Hepatocyte (in vitro differentiated cells): ENCODE data around the gene NLRC5. TPM values are rescaled to one million over a fixed set of nuclear protein-coding genes. Genes with fewer than 3 reads are reported as not detected.

Source experiments
- DNase-seq: peaks from one replicate; pipeline ENCODE4 v3.0.0-alpha.2; 2016; ENCODE audit warnings: low spot score
- H2AFZ ChIP-seq: fragments of 200-600 bp; sonication (generic); 2 replicates; pipeline ENCODE4 v1.6.0; 2016; ENCODE audit warnings: antibody characterized with exemption, mild to moderate bottlenecking
- H3K27ac ChIP-seq: fragments of 200-600 bp; sonication (generic); 2 replicates; pipeline ENCODE4 v1.5.1; 2016; ENCODE audit warnings: mild to moderate bottlenecking
- H3K27me3 ChIP-seq: fragments of 200-600 bp; sonication (generic); 2 replicates; pipeline ENCODE4 v1.6.1; 2016
- H3K36me3 ChIP-seq: fragments of 200-600 bp; sonication (generic); replicated peaks from 2 replicates; pipeline ENCODE4 v1.5.1; 2016; ENCODE audit warnings: low read depth; ENCODE audit not compliant: insufficient read depth
- H3K4me1 ChIP-seq: fragments of 200-600 bp; sonication (generic); 2 replicates; pipeline ENCODE4 v1.5.1; 2016; ENCODE audit warnings: mild to moderate bottlenecking, moderate library complexity; ENCODE audit not compliant: insufficient read depth
- H3K4me2 ChIP-seq: fragments of 200-600 bp; sonication (generic); 2 replicates; pipeline ENCODE4 v1.6.0; 2016
- H3K4me3 ChIP-seq: fragments of 200-600 bp; sonication (generic); 2 replicates; pipeline ENCODE4 v1.5.1; 2016; ENCODE audit warnings: mild to moderate bottlenecking
- H3K79me2 ChIP-seq: fragments of 200-600 bp; sonication (generic); 2 replicates; pipeline ENCODE4 v1.6.0; 2017; ENCODE audit warnings: mild to moderate bottlenecking
- H3K9me2 ChIP-seq: fragments of 200-600 bp; sonication (generic); replicated peaks from 2 replicates; pipeline ENCODE4 v1.6.0; 2017; ENCODE audit warnings: mild to moderate bottlenecking; ENCODE audit not compliant: insufficient read depth
- H3K9me3 ChIP-seq: fragments of 200-600 bp; sonication (generic); 2 replicates; pipeline ENCODE4 v1.5.1; 2016; ENCODE audit warnings: low read depth, mild to moderate bottlenecking
- H4K20me1 ChIP-seq: fragments of 200-600 bp; sonication (generic); 2 replicates; pipeline ENCODE4 v1.6.0; 2016; ENCODE audit warnings: mild to moderate bottlenecking; ENCODE audit not compliant: insufficient read depth, poor library complexity, severe bottlenecking
- CTCF ChIP-seq: fragments of 200-600 bp; sonication (generic); IDR thresholded peaks from 2 replicates; pipeline ENCODE4 v1.5.1; 2016; ENCODE audit warnings: antibody characterized with exemption, mild to moderate bottlenecking; ENCODE audit not compliant: poor library complexity
- EZH2 ChIP-seq: fragments of 200-600 bp; sonication (generic); IDR thresholded peaks from 2 replicates; pipeline ENCODE4 v1.6.1; 2016; ENCODE audit warnings: antibody characterized with exemption, mild to moderate bottlenecking, borderline replicate concordance
- EZH2phosphoT487 ChIP-seq: fragments of 200-600 bp; sonication (generic); IDR thresholded peaks from one replicate; pipeline ENCODE4 v1.6.1; 2018; ENCODE audit warnings: antibody characterized with exemption, mild to moderate bottlenecking, low read depth, moderate library complexity; ENCODE audit not compliant: unreplicated experiment, severe bottlenecking
- WGBS: methylation state at CpG from one replicate; pipeline ENCODE4 v1.1.6; 2016; ENCODE audit warnings: low lambda C conversion rate; ENCODE audit errors: missing lambda C conversion rate; 5-methylcytosine and 5-hydroxymethylcytosine counted together
- polyA plus RNA-seq: library from polyadenylated mRNA; unstranded; fragments of >200 nt; fragmentation: Nextera tagmentation; extraction: Ambion mirVana; gene quantifications from 2 replicates; pipeline ENCODE4 v1.2.1, GENCODE V29; 2016
- total RNA-seq: library from RNA; depleted of rRNA; stranded (reverse); fragments of >200 nt; gene quantifications from 2 replicates; pipeline ENCODE4 v1.2.3, GENCODE V29; 2014

The NLRC5 gene
- total and polyA plus RNA-seq, 2 experiments from 2014 or later, result 6.4 to 7.0 TPM

- Histone ChIP-seq H3K79me2 (peaks cover 12% of the 10 kb centered on the region), H3K27ac (no peak overlapping the region), H3K4me3 (no peak overlapping the region), H4K20me1 (peaks cover 31% of the 10 kb centered on the region), H2AFZ (no peak overlapping the region), H3K9me2 (no peaks in the 10 kb centered on the region), H3K9me3 (no peaks in the 10 kb centered on the region), H3K36me3 (peaks cover 4% of the 10 kb centered on the region), H3K27me3 (no peaks in the 10 kb centered on the region), H3K4me2 (no peak overlapping the region), H3K4me1 (no peaks in the 10 kb centered on the region)
- DNase-seq, result no peak
- WGBS, result 93% methylated on average over 6 of the region's 6 CpGs
- no peak for TF ChIP-seq CTCF
- no peak for TF ChIP-seq EZH2phosphoT487
These were observed 45.5 kb upstream of the NLRC5 start for GRCh38 chr16:56943761-56944375.

- Histone ChIP-seq H3K9me3 (no peaks in the 10 kb centered on the region), H3K4me1 (no peaks in the 10 kb centered on the region), H3K36me3 (peaks cover 4% of the 10 kb centered on the region), H4K20me1 (peaks cover 18% of the 10 kb centered on the region), H3K79me2 (peaks cover 4% of the 10 kb centered on the region), H3K9me2 (no peaks in the 10 kb centered on the region), H2AFZ (no peak overlapping the region), H3K27me3 (no peaks in the 10 kb centered on the region), H3K4me2 (no peak overlapping the region), H3K27ac (peak overlapping the region; percentile 2), H3K4me3 (no peak overlapping the region)
- DNase-seq, result no peak
- no peak for TF ChIP-seq EZH2
- 72% methylated on average over 2 of the region's 2 CpGs for WGBS
These were observed 44.2 kb upstream of the NLRC5 start for GRCh38 chr16:56944954-56945839.

- peaks cover under 1% of the 10 kb centered on the region for H3K79me2 ChIP-seq
- WGBS, result 91% methylated on average over 12 of the region's 12 CpGs
- DNase-seq, result no peak
- H4K20me1 ChIP-seq, result peaks cover 12% of the 10 kb centered on the region
- no peak overlapping the region for H3K4me3 ChIP-seq
- H3K27me3 ChIP-seq, result no peaks in the 10 kb centered on the region
- H3K4me2 ChIP-seq, result no peak overlapping the region
- H2AFZ ChIP-seq, result no peak overlapping the region
- no peak overlapping the region for H3K27ac ChIP-seq
- no peaks in the 10 kb centered on the region for H3K4me1 ChIP-seq
- H3K36me3 ChIP-seq, result peaks cover 4% of the 10 kb centered on the region
- H3K9me2 ChIP-seq, result no peaks in the 10 kb centered on the region
- TF ChIP-seq EZH2phosphoT487, result no peak
- no peak for TF ChIP-seq CTCF
- no peak for TF ChIP-seq EZH2
- no peaks in the 10 kb centered on the region for H3K9me3 ChIP-seq
These were observed 43.4 kb upstream of the NLRC5 start for GRCh38 chr16:56945847-56946527.
